NCI-H2196 treated with DMSO at 0.1 percent for 48 hours (cell line): ENCODE measurements around the gene CARD18.
"Not testable (repeated sequence)": the region's sequence is repeated elsewhere in the genome, so short reads cannot be mapped to it uniquely, and the experiment has no call there.

Source experiments
- DNase-seq: peaks from one replicate; lab custom pipeline; 2025; ENCODE audit not compliant: unreplicated experiment; lab: John Stamatoyannopoulos, UW

CARD18 gene

GRCh38 chr11:105135883-105136282 is 3.7 kb downstream of the CARD18 start:
- no peak for DNase-seq

GRCh38 chr11:105132716-105133511 is 6.7 kb downstream of the CARD18 start:
- DNase-seq: no peak

- no peak for DNase-seq
These were observed 9.3 kb downstream of the CARD18 start for GRCh38 chr11:105130189-105130813.

GRCh38 chr11:105124756-105125155 is 14.8 kb downstream of the CARD18 start:
- no peak for DNase-seq

- no peak for DNase-seq
These were observed 28.2 kb downstream of the CARD18 start for GRCh38 chr11:105111145-105111944.

- no peak for DNase-seq
These were observed 28.9 kb downstream of the CARD18 start for GRCh38 chr11:105110688-105111030.

- DNase-seq: no peak
These were observed 29.5 kb downstream of the CARD18 start for GRCh38 chr11:105109855-105110687.

- DNase-seq: no peak
These were observed 30.2 kb downstream of the CARD18 start for GRCh38 chr11:105109321-105109720.

- DNase-seq: no peak
These were observed 31.3 kb downstream of the CARD18 start for GRCh38 chr11:105108247-105108646.

GRCh38 chr11:105107226-105107825 is 32.2 kb downstream of the CARD18 start:
- not testable (repeated sequence) for DNase-seq

GRCh38 chr11:105106140-105106539 is 33.4 kb downstream of the CARD18 start:
- DNase-seq: no peak

GRCh38 chr11:105104292-105104691 is 35.3 kb downstream of the CARD18 start:
- no peak for DNase-seq

- DNase-seq: no peak
These were observed 36.2 kb downstream of the CARD18 start for GRCh38 chr11:105103336-105103735.

GRCh38 chr11:105102079-105102581 is 37.4 kb downstream of the CARD18 start:
- DNase-seq: not testable (repeated sequence)

GRCh38 chr11:105100981-105101630 is 38.5 kb downstream of the CARD18 start:
- no peak for DNase-seq

- no peak for DNase-seq
These were observed 39.4 kb downstream of the CARD18 start for GRCh38 chr11:105100206-105100605.

- DNase-seq: not testable (repeated sequence)
These were observed 40.0 kb downstream of the CARD18 start for GRCh38 chr11:105099594-105099993.

GRCh38 chr11:105092256-105093239 is 47.0 kb downstream of the CARD18 start:
- DNase-seq: no peak
